Nephron (organoid): Measurements from ENCODE around the gene AKIRIN1.
"Not testable (repeated sequence)": the region's sequence is repeated elsewhere in the genome, so short reads cannot be mapped to it uniquely, and the experiment has no call there.

Experiments
- H3K27ac Mint-ChIP-seq, 3 experiments: 2 replicates each; pipeline ENCODE4 v1.8.0; 2020; ENCODE audit warnings: mixed read lengths in 3 of 3, mild to moderate bottlenecking in 2 of 3, moderate library complexity in 1 of 3
- H3K27me3 Mint-ChIP-seq: 2 replicates; pipeline ENCODE4 v1.8.0; 2021; ENCODE audit warnings: low read depth, mild to moderate bottlenecking, moderate library complexity, mixed read lengths
- H3K36me3 Mint-ChIP-seq: 2 replicates; pipeline ENCODE4 v1.8.0; 2020; ENCODE audit warnings: low read depth, mixed read lengths
- H3K4me1 Mint-ChIP-seq: 2 replicates; pipeline ENCODE4 v1.8.0; 2020; ENCODE audit warnings: mixed read lengths
- H3K4me3 Mint-ChIP-seq, 3 experiments: 2 replicates each; pipeline ENCODE4 v1.8.0; 2020; ENCODE audit warnings: mild to moderate bottlenecking in 3 of 3, mixed read lengths in 3 of 3, moderate library complexity in 2 of 3
- H3K9me3 Mint-ChIP-seq: 2 replicates; pipeline ENCODE4 v1.8.0; 2020; ENCODE audit warnings: mixed read lengths
- TF ChIP-seq, protein P1 (sequence below), 3 experiments: fragments of 200-600 bp; sonication (generic); IDR thresholded peaks; one replicate each; pipeline ENCODE4 v1.5.0; 2021; ENCODE audit warnings: antibody characterized with exemption in 3 of 3; ENCODE audit not compliant: unreplicated experiment in 3 of 3

Gene AKIRIN1

DNA sequence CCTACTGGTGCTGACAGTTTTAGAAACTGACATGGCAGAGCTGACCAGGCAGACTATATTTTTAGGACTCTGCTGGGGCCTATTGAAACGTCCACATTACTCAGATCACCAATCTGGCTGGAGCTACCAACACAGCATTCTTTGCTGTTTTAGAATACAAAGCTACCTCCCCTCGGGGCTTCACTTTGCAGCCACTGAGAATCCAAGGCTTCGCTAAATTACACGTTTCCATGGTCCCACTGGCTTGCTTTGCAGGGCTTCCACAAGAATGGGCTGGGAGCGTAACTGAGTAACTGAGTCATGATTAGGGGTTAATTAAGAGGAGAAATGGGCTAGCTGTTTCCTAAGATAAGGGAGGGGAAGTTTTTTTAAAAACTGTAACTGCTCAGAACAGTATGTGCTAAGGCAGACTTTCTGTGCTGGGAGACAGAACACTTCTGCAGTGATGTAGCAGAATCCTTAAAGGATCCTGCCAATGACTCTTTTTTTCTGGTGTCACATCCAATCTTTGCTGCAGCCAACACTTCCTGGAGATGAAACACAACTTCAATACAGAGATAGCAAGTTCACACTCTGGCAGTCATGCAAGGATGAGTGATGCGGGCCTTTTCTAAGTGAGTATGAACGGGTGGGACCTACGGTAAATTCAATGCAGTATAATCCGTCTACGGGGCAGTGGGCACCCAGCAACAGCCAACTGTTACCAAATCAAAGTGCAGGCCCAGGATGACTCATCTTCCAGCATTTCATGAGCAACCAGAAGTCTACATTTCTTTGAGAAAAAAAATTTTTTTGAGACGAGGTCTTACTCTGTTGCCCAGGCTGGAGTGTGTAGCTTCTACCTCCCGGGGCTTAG is 56.5 kb downstream of the AKIRIN1 start:
- no peaks in the 10 kb centered on the region for H3K27me3 Mint-ChIP-seq
- no peak overlapping the region for H3K4me3 Mint-ChIP-seq
- H3K27ac Mint-ChIP-seq, result no peak overlapping the region
- TF ChIP-seq, protein P1, sequence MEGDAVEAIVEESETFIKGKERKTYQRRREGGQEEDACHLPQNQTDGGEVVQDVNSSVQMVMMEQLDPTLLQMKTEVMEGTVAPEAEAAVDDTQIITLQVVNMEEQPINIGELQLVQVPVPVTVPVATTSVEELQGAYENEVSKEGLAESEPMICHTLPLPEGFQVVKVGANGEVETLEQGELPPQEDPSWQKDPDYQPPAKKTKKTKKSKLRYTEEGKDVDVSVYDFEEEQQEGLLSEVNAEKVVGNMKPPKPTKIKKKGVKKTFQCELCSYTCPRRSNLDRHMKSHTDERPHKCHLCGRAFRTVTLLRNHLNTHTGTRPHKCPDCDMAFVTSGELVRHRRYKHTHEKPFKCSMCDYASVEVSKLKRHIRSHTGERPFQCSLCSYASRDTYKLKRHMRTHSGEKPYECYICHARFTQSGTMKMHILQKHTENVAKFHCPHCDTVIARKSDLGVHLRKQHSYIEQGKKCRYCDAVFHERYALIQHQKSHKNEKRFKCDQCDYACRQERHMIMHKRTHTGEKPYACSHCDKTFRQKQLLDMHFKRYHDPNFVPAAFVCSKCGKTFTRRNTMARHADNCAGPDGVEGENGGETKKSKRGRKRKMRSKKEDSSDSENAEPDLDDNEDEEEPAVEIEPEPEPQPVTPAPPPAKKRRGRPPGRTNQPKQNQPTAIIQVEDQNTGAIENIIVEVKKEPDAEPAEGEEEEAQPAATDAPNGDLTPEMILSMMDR (IDR thresholded peaks at IDR 0.05; ENCODE audit: unreplicated experiment in 3 of 3), result no peak
- H3K36me3 Mint-ChIP-seq, result peaks cover 43% of the 10 kb centered on the region
- no peaks in the 10 kb centered on the region for H3K9me3 Mint-ChIP-seq
- no peaks in the 10 kb centered on the region for H3K4me1 Mint-ChIP-seq

DNA sequence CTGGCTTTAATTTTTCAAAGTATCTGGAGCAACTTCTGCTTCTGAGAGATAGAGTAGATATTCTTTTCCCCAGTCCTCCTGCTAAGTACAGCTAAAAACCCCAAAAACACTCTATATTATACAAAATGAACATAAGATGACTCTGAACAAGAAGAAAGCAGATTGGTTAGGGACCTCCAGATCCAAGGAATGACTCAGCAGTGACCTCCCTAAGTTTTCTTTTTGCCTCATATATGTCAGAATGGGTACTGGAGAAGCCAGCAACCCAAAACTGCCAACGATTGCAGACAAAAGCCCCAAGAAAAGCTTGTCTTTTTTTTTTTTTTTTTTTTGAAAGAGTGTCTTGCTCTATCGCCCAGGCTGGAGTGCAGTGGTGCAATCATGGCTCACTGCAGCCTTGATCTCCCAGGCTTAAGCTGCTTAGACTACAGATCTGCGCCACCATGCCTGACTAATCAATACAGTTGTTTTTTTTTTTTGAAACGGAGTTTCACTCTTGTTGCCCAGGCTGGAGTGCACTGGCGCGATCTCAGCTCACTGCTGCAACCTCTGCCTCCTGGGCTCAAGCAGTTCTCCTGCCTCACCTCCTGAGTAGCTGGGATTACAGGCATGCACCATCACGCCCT is 57.8 kb downstream of the AKIRIN1 start:
- no peaks in the 10 kb centered on the region for H3K9me3 Mint-ChIP-seq
- peaks cover 31% of the 10 kb centered on the region for H3K36me3 Mint-ChIP-seq
- H3K27ac Mint-ChIP-seq, result no peak overlapping the region
- no peaks in the 10 kb centered on the region for H3K4me1 Mint-ChIP-seq
- no peaks in the 10 kb centered on the region for H3K27me3 Mint-ChIP-seq
- TF ChIP-seq, protein P1 (IDR thresholded peaks at IDR 0.05; ENCODE audit: unreplicated experiment in 3 of 3), result no peak
- H3K4me3 Mint-ChIP-seq, result no peak overlapping the region

DNA sequence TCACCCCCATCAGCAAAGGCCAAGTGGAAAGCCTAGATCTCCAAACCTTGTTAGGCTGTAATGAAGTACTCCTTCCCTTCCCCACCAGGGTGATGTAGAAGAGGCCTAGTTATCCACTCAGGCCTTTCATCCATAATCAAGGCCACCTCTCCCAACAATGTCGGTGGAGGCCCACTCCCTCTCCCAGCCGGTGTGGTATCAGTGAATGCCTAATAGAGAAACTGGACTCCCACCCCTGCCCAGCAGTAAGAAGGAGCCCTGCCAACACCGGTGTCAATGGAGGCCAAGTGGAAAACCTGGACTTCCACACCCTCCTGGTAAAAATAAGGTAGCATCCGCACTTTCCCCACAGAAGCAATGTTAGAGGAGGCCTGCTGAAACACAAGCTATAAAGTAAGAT is 58.9 kb downstream of the AKIRIN1 start:
- peaks cover 28% of the 10 kb centered on the region for H3K36me3 Mint-ChIP-seq
- no peak overlapping the region for H3K4me3 Mint-ChIP-seq
- H3K27ac Mint-ChIP-seq, result no peak overlapping the region
- no peaks in the 10 kb centered on the region for H3K27me3 Mint-ChIP-seq
- no peaks in the 10 kb centered on the region for H3K4me1 Mint-ChIP-seq
- TF ChIP-seq, protein P1 (IDR thresholded peaks at IDR 0.05; ENCODE audit: unreplicated experiment in 3 of 3), result no peak
- no peaks in the 10 kb centered on the region for H3K9me3 Mint-ChIP-seq

DNA sequence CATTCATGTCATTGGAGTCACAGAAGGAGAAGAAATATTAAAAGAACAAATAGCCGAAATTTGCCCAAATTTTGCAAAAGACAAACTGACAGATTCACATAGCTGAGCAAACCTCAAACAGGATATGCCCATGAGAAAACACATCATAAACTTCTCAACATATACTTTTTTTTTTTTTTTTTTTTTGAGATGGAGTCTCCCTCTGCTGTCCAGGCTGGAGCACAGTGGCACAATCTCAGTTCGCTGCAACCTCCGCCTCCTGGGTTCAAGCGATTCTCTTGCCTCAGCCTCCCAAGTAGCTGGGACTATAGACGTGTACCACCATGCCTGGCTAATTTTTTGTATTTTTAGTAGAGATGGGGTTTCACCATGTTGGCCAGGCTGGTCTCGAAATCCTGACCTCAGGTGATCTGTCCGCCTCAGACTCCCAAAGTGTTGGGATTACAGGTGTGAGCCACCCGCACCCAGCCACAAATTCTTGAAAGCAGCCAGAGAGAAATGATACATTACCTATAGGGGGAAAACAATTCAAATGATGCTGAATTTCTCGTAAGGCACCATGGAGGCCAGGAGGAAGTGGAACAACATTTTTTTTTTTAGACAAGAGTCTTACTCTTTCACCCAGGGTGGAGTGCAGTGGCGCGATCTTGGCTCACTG is 60.2 kb downstream of the AKIRIN1 start:
- not testable (repeated sequence) for H3K4me1 Mint-ChIP-seq, H3K27ac Mint-ChIP-seq, H3K27me3 Mint-ChIP-seq, H3K4me3 Mint-ChIP-seq, H3K9me3 Mint-ChIP-seq
- peaks cover 25% of the 10 kb centered on the region for H3K36me3 Mint-ChIP-seq

DNA sequence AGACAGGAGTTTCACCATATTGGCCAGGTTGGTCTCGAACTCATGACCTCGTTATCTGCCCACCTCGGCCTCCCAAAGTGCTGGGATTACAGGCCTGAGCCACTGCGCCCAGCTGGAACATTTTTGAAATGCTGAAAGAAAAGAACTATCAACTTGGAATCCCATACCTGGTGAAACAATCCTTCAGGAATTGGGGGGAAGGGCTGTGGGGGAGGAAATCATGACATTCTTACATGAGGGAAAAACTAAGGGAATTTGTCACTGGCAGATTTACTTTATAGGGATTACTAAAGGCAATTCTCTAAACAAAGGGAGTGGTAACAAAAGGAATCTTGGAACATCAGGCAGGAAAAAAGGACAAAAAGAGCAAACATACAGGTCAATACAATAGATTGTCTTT is 60.9 kb downstream of the AKIRIN1 start:
- TF ChIP-seq, protein P1 (IDR thresholded peaks at IDR 0.05; ENCODE audit: unreplicated experiment in 3 of 3), result no peak
- no peaks in the 10 kb centered on the region for H3K27me3 Mint-ChIP-seq
- no peak overlapping the region for H3K4me3 Mint-ChIP-seq
- no peaks in the 10 kb centered on the region for H3K9me3 Mint-ChIP-seq
- H3K4me1 Mint-ChIP-seq, result no peaks in the 10 kb centered on the region
- peaks cover 20% of the 10 kb centered on the region for H3K36me3 Mint-ChIP-seq
- H3K27ac Mint-ChIP-seq, result no peak overlapping the region

DNA sequence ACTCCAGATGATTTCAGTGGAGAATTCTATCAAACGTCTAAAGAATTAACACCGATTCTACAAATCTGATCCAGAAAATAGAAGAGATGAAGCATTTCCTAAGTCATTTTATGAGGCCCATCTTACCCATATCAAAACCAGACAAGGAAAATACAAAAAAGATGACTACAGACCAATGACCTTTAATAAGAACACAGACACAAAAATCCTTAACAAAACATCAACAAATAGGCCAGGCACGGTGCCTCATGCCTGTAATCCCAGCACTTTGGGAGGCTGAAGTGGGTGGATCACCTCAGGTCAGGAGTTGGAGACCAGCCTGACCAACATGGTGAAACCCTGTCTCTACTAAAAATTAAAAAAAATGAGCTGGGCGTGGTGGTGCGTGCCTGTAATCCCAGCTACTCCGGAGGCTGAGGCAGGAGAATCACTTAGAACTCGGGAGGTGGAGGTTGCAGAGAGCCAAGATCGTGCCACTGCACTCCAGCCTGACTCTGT is 64.2 kb downstream of the AKIRIN1 start:
- H3K36me3 Mint-ChIP-seq, H3K27me3 Mint-ChIP-seq, H3K4me1 Mint-ChIP-seq: not testable (repeated sequence)

More for the DNA sequence above, 64.2 kb downstream of the AKIRIN1 start:
- not testable (repeated sequence) for H3K9me3 Mint-ChIP-seq, H3K4me3 Mint-ChIP-seq, H3K27ac Mint-ChIP-seq
